K562 (cell line): ENCODE measurements around the gene SEPTIN1. TPM values are rescaled to one million over a fixed set of nuclear protein-coding genes. Genes with fewer than 3 reads are reported as not detected.

Experiments used
- AFF4 ChIP-seq: sonication (generic); formaldehyde crosslinking; IDR thresholded peaks from 2 replicates; pipeline ENCODE4 v1.8.0; 2023; ENCODE audit warnings: mild to moderate bottlenecking, missing genetic modification reagents
- BHLHE40 ChIP-seq: IDR thresholded peaks from 2 replicates; pipeline ENCODE4 v1.6.1; 2011; ENCODE audit warnings: low read length, improper control_type of control experiment
- C11orf30 ChIP-seq: fragments of 450-650 bp; IDR thresholded peaks from 2 replicates; pipeline ENCODE4 v1.6.1; 2016; ENCODE audit warnings: low read depth, mild to moderate bottlenecking
- CBFA2T3 ChIP-seq: fragments of 450-650 bp; IDR thresholded peaks from 2 replicates; pipeline ENCODE4 v1.6.1; 2017
- CCNT2 ChIP-seq: IDR thresholded peaks from 2 replicates; pipeline ENCODE4 v1.6.1; 2011; ENCODE audit warnings: borderline replicate concordance, low read depth, mild to moderate bottlenecking, moderate library complexity, mixed read lengths, low read length; ENCODE audit not compliant: insufficient read length; ENCODE audit errors: extremely low read depth
- EP400 ChIP-seq: fragments of 450-650 bp; IDR thresholded peaks from 2 replicates; pipeline ENCODE4 v1.6.1; 2017; ENCODE audit warnings: antibody characterized with exemption, mild to moderate bottlenecking, moderate library complexity
- ESRRA ChIP-seq: fragments of 450-650 bp; IDR thresholded peaks from 2 replicates; pipeline ENCODE4 v1.6.1; 2014; ENCODE audit warnings: low read depth, mild to moderate bottlenecking, moderate library complexity, borderline replicate concordance
- NEUROD1 ChIP-seq: fragments of 150-350 bp; IDR thresholded peaks from 2 replicates; pipeline ENCODE4 v1.6.1; 2014; ENCODE audit warnings: borderline replicate concordance, low read length, low read depth; ENCODE audit not compliant: partially characterized antibody
- PML ChIP-seq: IDR thresholded peaks from 2 replicates; pipeline ENCODE4 v1.6.1; 2012; ENCODE audit warnings: low read length, inconsistent platforms
- SNAPC5 ChIP-seq: fragments of 250-450 bp; sonication (Bioruptor Pico); IDR thresholded peaks from 2 replicates; pipeline ENCODE4 v1.8.0; 2021; ENCODE audit warnings: moderate library complexity, mild to moderate bottlenecking, inconsistent platforms
- ZKSCAN1 ChIP-seq: fragments of 150-350 bp; IDR thresholded peaks from 2 replicates; pipeline ENCODE4 v1.6.1; 2016; ENCODE audit warnings: low read depth, low read length
- ZNF239 ChIP-seq: fragments of 250-450 bp; sonication (Bioruptor Pico); IDR thresholded peaks from 2 replicates; pipeline ENCODE4 v1.4.0; 2020; ENCODE audit warnings: mild to moderate bottlenecking
- polyA plus RNA-seq, 8 experiments: library from polyadenylated mRNA; depleted of rRNA in 4 of 8; stranded (reverse) in 5 of 8; unstranded in 3 of 8; fragments of >200 nt; fragmentation: Nextera tagmentation in 2 of 8; fragmentation: Illumina TruSeq in 1 of 8; extraction: Ambion mirVana in 2 of 8; extraction: Trizol in 1 of 8; gene quantifications; 2 replicates each; pipeline versions ENCODE4 v1.2.1 to v1.2.3, GENCODE V29; 2011 to 2014; ENCODE audit warnings: inconsistent platforms in 1 of 8, missing spikeins in 1 of 8
- total RNA-seq, 7 experiments: library from RNA; depleted of rRNA in 6 of 7; stranded (reverse); fragments of >200 nt in 6 of 7; fragmentation: Illumina TruSeq in 2 of 7; extraction: Trizol in 2 of 7; gene quantifications; 2 replicates each; pipeline versions ENCODE4 v1.2.1 to v1.2.3, GENCODE V29; 2011 to 2021; ENCODE audit warnings: low replicate concordance in 1 of 7
- TF ChIP-seq, protein P1 (sequence below): fragments of 200-600 bp; sonication (generic); IDR thresholded peaks from one replicate; pipeline ENCODE4 v1.6.1; 2012; ENCODE audit warnings: mild to moderate bottlenecking, low read depth, low read length, inconsistent platforms

The SEPTIN1 gene
- total and polyA plus RNA-seq, 9 of the 15 experiments (the other 6 are each of a cell fraction or from before 2014, with no cell fraction given) = 0.23 to 5.6 (median 1.7) TPM; not detected in 1

GRCh38 chr16:30429678-30430427, 47.5 kb upstream of the SEPTIN1 start, which contains the start of gene DCTPP1 (continued):
- TF ChIP-seq AFF4 (CRISPR knock-in tag) = peak; percentile 81; the same call in 1 of the 2 replicates
- TF ChIP-seq NEUROD1 = peak; percentile 49
- TF ChIP-seq EP400 = peak; percentile 94
- no peak for TF ChIP-seq C11orf30
- no peak for TF ChIP-seq BHLHE40
- TF ChIP-seq CBFA2T3 = no peak
- no peak for TF ChIP-seq PML
- TF ChIP-seq ZNF239 (CRISPR knock-in tag) = no peak
- TF ChIP-seq ZKSCAN1 = peak; percentile 59; the same call in 1 of the 2 replicates
- TF ChIP-seq CCNT2 = peak; percentile 1
- peak; percentile 93 for TF ChIP-seq ESRRA
- TF ChIP-seq, protein P1, sequence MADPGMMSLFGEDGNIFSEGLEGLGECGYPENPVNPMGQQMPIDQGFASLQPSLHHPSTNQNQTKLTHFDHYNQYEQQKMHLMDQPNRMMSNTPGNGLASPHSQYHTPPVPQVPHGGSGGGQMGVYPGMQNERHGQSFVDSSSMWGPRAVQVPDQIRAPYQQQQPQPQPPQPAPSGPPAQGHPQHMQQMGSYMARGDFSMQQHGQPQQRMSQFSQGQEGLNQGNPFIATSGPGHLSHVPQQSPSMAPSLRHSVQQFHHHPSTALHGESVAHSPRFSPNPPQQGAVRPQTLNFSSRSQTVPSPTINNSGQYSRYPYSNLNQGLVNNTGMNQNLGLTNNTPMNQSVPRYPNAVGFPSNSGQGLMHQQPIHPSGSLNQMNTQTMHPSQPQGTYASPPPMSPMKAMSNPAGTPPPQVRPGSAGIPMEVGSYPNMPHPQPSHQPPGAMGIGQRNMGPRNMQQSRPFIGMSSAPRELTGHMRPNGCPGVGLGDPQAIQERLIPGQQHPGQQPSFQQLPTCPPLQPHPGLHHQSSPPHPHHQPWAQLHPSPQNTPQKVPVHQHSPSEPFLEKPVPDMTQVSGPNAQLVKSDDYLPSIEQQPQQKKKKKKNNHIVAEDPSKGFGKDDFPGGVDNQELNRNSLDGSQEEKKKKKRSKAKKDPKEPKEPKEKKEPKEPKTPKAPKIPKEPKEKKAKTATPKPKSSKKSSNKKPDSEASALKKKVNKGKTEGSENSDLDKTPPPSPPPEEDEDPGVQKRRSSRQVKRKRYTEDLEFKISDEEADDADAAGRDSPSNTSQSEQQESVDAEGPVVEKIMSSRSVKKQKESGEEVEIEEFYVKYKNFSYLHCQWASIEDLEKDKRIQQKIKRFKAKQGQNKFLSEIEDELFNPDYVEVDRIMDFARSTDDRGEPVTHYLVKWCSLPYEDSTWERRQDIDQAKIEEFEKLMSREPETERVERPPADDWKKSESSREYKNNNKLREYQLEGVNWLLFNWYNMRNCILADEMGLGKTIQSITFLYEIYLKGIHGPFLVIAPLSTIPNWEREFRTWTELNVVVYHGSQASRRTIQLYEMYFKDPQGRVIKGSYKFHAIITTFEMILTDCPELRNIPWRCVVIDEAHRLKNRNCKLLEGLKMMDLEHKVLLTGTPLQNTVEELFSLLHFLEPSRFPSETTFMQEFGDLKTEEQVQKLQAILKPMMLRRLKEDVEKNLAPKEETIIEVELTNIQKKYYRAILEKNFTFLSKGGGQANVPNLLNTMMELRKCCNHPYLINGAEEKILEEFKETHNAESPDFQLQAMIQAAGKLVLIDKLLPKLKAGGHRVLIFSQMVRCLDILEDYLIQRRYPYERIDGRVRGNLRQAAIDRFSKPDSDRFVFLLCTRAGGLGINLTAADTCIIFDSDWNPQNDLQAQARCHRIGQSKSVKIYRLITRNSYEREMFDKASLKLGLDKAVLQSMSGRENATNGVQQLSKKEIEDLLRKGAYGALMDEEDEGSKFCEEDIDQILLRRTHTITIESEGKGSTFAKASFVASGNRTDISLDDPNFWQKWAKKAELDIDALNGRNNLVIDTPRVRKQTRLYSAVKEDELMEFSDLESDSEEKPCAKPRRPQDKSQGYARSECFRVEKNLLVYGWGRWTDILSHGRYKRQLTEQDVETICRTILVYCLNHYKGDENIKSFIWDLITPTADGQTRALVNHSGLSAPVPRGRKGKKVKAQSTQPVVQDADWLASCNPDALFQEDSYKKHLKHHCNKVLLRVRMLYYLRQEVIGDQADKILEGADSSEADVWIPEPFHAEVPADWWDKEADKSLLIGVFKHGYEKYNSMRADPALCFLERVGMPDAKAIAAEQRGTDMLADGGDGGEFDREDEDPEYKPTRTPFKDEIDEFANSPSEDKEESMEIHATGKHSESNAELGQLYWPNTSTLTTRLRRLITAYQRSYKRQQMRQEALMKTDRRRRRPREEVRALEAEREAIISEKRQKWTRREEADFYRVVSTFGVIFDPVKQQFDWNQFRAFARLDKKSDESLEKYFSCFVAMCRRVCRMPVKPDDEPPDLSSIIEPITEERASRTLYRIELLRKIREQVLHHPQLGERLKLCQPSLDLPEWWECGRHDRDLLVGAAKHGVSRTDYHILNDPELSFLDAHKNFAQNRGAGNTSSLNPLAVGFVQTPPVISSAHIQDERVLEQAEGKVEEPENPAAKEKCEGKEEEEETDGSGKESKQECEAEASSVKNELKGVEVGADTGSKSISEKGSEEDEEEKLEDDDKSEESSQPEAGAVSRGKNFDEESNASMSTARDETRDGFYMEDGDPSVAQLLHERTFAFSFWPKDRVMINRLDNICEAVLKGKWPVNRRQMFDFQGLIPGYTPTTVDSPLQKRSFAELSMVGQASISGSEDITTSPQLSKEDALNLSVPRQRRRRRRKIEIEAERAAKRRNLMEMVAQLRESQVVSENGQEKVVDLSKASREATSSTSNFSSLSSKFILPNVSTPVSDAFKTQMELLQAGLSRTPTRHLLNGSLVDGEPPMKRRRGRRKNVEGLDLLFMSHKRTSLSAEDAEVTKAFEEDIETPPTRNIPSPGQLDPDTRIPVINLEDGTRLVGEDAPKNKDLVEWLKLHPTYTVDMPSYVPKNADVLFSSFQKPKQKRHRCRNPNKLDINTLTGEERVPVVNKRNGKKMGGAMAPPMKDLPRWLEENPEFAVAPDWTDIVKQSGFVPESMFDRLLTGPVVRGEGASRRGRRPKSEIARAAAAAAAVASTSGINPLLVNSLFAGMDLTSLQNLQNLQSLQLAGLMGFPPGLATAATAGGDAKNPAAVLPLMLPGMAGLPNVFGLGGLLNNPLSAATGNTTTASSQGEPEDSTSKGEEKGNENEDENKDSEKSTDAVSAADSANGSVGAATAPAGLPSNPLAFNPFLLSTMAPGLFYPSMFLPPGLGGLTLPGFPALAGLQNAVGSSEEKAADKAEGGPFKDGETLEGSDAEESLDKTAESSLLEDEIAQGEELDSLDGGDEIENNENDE = no peak
- no peak for TF ChIP-seq SNAPC5 (CRISPR knock-in tag)
